Ishikawa (cell line): ENCODE results near the gene PTPN7.

Experiments used
- CEBPB ChIP-seq: IDR thresholded peaks from 2 replicates; pipeline ENCODE4 v1.6.1; 2012
- EGR1 ChIP-seq: IDR thresholded peaks from 2 replicates; pipeline ENCODE4 v1.6.1; 2012
- EP300 ChIP-seq: IDR thresholded peaks from 2 replicates; pipeline ENCODE4 v1.6.1; 2012; ENCODE audit warnings: borderline replicate concordance
- FOXM1 ChIP-seq: IDR thresholded peaks from 2 replicates; pipeline ENCODE4 v1.6.1; 2012; ENCODE audit warnings: low read depth, borderline replicate concordance
- MAX ChIP-seq: IDR thresholded peaks from 2 replicates; pipeline ENCODE4 v1.6.1; 2012
- NFIC ChIP-seq: IDR thresholded peaks from 2 replicates; pipeline ENCODE4 v1.6.1; 2012
- RAD21 ChIP-seq: IDR thresholded peaks from 2 replicates; pipeline ENCODE4 v1.6.1; 2012; ENCODE audit warnings: low read depth
- TAF1 ChIP-seq: IDR thresholded peaks from 2 replicates; pipeline ENCODE4 v1.6.1; 2012; ENCODE audit warnings: low read depth, mild to moderate bottlenecking
- TCF12 ChIP-seq: IDR thresholded peaks from 2 replicates; pipeline ENCODE4 v1.6.1; 2012; ENCODE audit warnings: low read depth
- TEAD4 ChIP-seq: IDR thresholded peaks from 2 replicates; pipeline ENCODE4 v1.6.1; 2012
- YY1 ChIP-seq: IDR thresholded peaks from 2 replicates; pipeline ENCODE4 v1.6.1; 2012; ENCODE audit warnings: low read depth
- ZBTB7A ChIP-seq: IDR thresholded peaks from 2 replicates; pipeline ENCODE4 v1.6.1; 2012; ENCODE audit warnings: low read depth
- TF ChIP-seq, protein P1 (sequence below): IDR thresholded peaks from 2 replicates; pipeline ENCODE4 v1.6.1; 2012

DNA sequence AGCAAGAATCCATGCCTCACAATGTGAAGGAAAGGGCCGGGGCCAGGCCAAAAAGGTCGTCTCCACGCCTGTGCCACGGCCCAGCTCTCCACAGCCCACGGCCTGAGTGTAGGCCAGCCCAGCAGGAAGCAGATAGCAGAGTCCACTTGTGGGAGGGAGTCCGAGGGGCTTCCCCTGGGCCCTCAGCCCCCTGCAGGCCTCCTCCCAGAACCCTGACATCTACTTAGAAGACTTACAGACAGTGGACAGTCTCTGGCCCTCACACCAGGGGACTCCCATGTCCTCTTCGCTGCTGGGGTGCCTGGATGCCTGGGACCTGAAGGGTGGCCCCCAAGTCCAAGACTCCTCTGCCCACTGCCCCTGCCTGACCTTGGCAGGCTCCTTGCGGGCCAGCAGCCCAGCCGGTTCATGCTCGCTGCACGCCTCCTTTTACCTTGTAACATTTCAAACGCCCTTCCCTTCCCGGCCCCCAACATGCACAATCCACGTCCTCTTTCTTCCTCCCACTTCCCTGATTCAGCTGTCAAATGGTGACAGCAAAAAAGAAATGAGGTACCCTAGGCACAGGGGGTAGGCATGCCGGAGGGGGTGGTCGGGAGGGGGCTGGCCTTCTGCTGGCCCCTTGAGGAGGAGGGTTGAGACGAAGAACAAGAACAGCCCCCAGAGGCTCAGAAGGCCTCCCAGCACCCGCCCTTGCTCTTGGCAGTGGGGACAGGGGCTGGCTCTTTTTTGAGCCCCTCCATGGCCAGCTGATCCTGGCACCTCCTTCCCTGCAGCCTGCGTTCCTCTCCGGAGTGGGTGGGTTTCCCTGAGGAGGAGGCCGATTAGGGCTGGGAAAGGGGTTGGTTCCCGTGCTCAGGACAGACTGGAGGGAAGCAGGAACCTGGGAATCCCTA lies 997 bp upstream of the PTPN7 start:
- TF ChIP-seq, protein P1, sequence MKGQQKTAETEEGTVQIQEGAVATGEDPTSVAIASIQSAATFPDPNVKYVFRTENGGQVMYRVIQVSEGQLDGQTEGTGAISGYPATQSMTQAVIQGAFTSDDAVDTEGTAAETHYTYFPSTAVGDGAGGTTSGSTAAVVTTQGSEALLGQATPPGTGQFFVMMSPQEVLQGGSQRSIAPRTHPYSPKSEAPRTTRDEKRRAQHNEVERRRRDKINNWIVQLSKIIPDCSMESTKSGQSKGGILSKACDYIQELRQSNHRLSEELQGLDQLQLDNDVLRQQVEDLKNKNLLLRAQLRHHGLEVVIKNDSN: no peak
- TF ChIP-seq RAD21: no peak
- no peak for TF ChIP-seq EGR1
- no peak for TF ChIP-seq YY1
- no peak for TF ChIP-seq FOXM1
- TF ChIP-seq NFIC: no peak
- no peak for TF ChIP-seq TCF12
- TF ChIP-seq TEAD4: no peak
- TF ChIP-seq CEBPB: no peak
- no peak for TF ChIP-seq ZBTB7A
- TF ChIP-seq TAF1: no peak
- TF ChIP-seq EP300: no peak
- no peak for TF ChIP-seq MAX
